GM12878 (cell line): ENCODE data around the gene CDKN1B. TPM values are rescaled to one million over a fixed set of nuclear protein-coding genes. Genes with fewer than 3 reads are reported as not detected.
A peak's percentile ranks its signal among the peaks of the same experiment; 100 is the strongest.

Experiments used
- BMI1 ChIP-seq: fragments of 450-650 bp; IDR thresholded peaks from 2 replicates; pipeline ENCODE4 v1.6.1; 2016; ENCODE audit warnings: mild to moderate bottlenecking, moderate library complexity, borderline replicate concordance
- CBX5 ChIP-seq: sonication (generic); IDR thresholded peaks from 2 replicates; pipeline ENCODE4 v1.6.1; 2016; ENCODE audit warnings: low read depth, moderate library complexity, mild to moderate bottlenecking, inconsistent platforms
- EED ChIP-seq: sonication (generic); IDR thresholded peaks from 2 replicates; pipeline ENCODE4 v1.6.1; 2016; ENCODE audit warnings: antibody characterized with exemption, low read depth
- FOS ChIP-seq: IDR thresholded peaks from 3 replicates; pipeline ENCODE4 v1.6.1; 2011; ENCODE audit warnings: borderline replicate concordance; ENCODE audit not compliant: insufficient read length; ENCODE audit errors: extremely low read depth
- HDAC2 ChIP-seq: fragments of 200-600 bp; sonication (generic); IDR thresholded peaks from 2 replicates; pipeline ENCODE4 v1.6.1; 2017
- JUNB ChIP-seq: IDR thresholded peaks from 2 replicates; pipeline ENCODE4 v1.6.1; 2016; ENCODE audit warnings: antibody characterized with exemption, mild to moderate bottlenecking
- JUND ChIP-seq: IDR thresholded peaks from 2 replicates; pipeline ENCODE4 v1.6.1; 2012; ENCODE audit warnings: low read depth, mild to moderate bottlenecking, low read length, improper control_type of control experiment, moderate library complexity
- KDM1A ChIP-seq: fragments of 200-600 bp; sonication (generic); IDR thresholded peaks from 2 replicates; pipeline ENCODE4 v1.6.1; 2016; ENCODE audit warnings: borderline replicate concordance
- MXI1 ChIP-seq: fragments of 150-350 bp; IDR thresholded peaks from 2 replicates; pipeline ENCODE4 v1.6.1; 2011; ENCODE audit warnings: low read depth, mild to moderate bottlenecking, inconsistent platforms, low read length, improper control_type of control experiment
- NFYA ChIP-seq: IDR thresholded peaks from 2 replicates; pipeline ENCODE4 v1.6.1; 2011; ENCODE audit warnings: low read depth, mild to moderate bottlenecking, low read length, improper control_type of control experiment, borderline replicate concordance
- NFYB ChIP-seq: IDR thresholded peaks from 2 replicates; pipeline ENCODE4 v1.6.1; 2011; ENCODE audit warnings: low read depth, mild to moderate bottlenecking, low read length, improper control_type of control experiment, moderate library complexity; ENCODE audit not compliant: insufficient read depth
- NR2C1 ChIP-seq: fragments of 450-650 bp; IDR thresholded peaks from 2 replicates; pipeline ENCODE4 v1.6.1; 2017; ENCODE audit warnings: antibody characterized with exemption, mild to moderate bottlenecking, moderate library complexity
- NRF1 ChIP-seq: conservative IDR thresholded peaks from 2 replicates; pipeline ENCODE4 v1.6.1; 2011; ENCODE audit warnings: mild to moderate bottlenecking, low read depth, low read length, improper control_type of control experiment
- POLR2AphosphoS5 ChIP-seq: IDR thresholded peaks from 2 replicates; pipeline ENCODE4 v1.6.1; 2011; ENCODE audit warnings: mild to moderate bottlenecking, low read length, inconsistent platforms
- RCOR1 ChIP-seq: conservative IDR thresholded peaks from 2 replicates; pipeline ENCODE4 v1.6.1; 2012; ENCODE audit warnings: low read depth, low read length, improper control_type of control experiment
- RUNX3 ChIP-seq: IDR thresholded peaks from 2 replicates; pipeline ENCODE4 v1.6.1; 2012; ENCODE audit warnings: low read length, inconsistent platforms
- SREBF2 ChIP-seq: IDR thresholded peaks from 2 replicates; pipeline ENCODE4 v1.6.1; 2012; ENCODE audit warnings: mild to moderate bottlenecking, low read length
- SUPT20H ChIP-seq: IDR thresholded peaks from 2 replicates; pipeline ENCODE4 v1.6.1; 2011; ENCODE audit warnings: low read depth, mild to moderate bottlenecking, low read length, moderate library complexity, borderline replicate concordance; ENCODE audit not compliant: control insufficient read depth
- TCF3 ChIP-seq: IDR thresholded peaks from 2 replicates; pipeline ENCODE4 v1.6.1; 2012; ENCODE audit warnings: low read depth, mild to moderate bottlenecking, low read length, borderline replicate concordance; ENCODE audit not compliant: insufficient read depth
- ZNF207 ChIP-seq: fragments of 450-650 bp; IDR thresholded peaks from 2 replicates; pipeline ENCODE4 v1.6.1; 2014; ENCODE audit warnings: antibody characterized with exemption, mild to moderate bottlenecking, borderline replicate concordance
- polyA plus RNA-seq, 11 experiments: library from polyadenylated mRNA; depleted of rRNA in 4 of 11; unstranded in 6 of 11; stranded (reverse) in 5 of 11; fragments of >200 nt; fragmentation: Nextera tagmentation in 4 of 11; fragmentation: Illumina TruSeq in 1 of 11; extraction: Ambion mirVana in 4 of 11; extraction: Trizol in 1 of 11; gene quantifications; 1 replicate in 1 of 11; 2 replicates in 10 of 11; pipeline versions ENCODE4 v1.2.1 to v1.2.3, GENCODE V29; 2011 to 2016; ENCODE audit warnings: inconsistent platforms in 2 of 11, missing spikeins in 2 of 11, low read depth in 1 of 11
- total RNA-seq, 4 experiments: library from RNA; depleted of rRNA in 3 of 4; stranded (reverse); fragments of >200 nt in 3 of 4; fragmentation: Illumina TruSeq in 1 of 4; extraction: Trizol in 1 of 4; gene quantifications; 2 replicates each; pipeline versions ENCODE4 v1.2.1 to v1.2.3, GENCODE V29; 2013 to 2021
- TF ChIP-seq, protein P1 (sequence below), 3 experiments: IDR thresholded peaks in 2 of 3; conservative IDR thresholded peaks in 1 of 3; 2 replicates each; pipeline ENCODE4 v1.5.1; 2011; ENCODE audit warnings: low read depth in 3 of 3, low read length in 3 of 3, mild to moderate bottlenecking in 3 of 3, control low read depth in 2 of 3, moderate library complexity in 2 of 3, inconsistent platforms in 1 of 3, mixed read lengths in 1 of 3; ENCODE audit not compliant: control insufficient read depth in 2 of 3, insufficient read depth in 1 of 3; ENCODE audit errors: extremely low read depth in 1 of 3
- TF ChIP-seq, protein P2 (sequence below): fragments of 450-650 bp; IDR thresholded peaks from 2 replicates; pipeline ENCODE4 v1.6.1; 2017; ENCODE audit warnings: antibody characterized with exemption, mild to moderate bottlenecking, moderate library complexity
- TF ChIP-seq, protein P3 (sequence below): IDR thresholded peaks from 2 replicates; pipeline ENCODE4 v1.6.1; 2012; ENCODE audit warnings: mild to moderate bottlenecking, low read depth, low read length

The CDKN1B gene
- total and polyA plus RNA-seq, 10 of the 15 experiments (the other 5 are each of a cell fraction or from before 2014, with no cell fraction given), result 4.2 to 39.1 (median 23.1) TPM

DNA sequence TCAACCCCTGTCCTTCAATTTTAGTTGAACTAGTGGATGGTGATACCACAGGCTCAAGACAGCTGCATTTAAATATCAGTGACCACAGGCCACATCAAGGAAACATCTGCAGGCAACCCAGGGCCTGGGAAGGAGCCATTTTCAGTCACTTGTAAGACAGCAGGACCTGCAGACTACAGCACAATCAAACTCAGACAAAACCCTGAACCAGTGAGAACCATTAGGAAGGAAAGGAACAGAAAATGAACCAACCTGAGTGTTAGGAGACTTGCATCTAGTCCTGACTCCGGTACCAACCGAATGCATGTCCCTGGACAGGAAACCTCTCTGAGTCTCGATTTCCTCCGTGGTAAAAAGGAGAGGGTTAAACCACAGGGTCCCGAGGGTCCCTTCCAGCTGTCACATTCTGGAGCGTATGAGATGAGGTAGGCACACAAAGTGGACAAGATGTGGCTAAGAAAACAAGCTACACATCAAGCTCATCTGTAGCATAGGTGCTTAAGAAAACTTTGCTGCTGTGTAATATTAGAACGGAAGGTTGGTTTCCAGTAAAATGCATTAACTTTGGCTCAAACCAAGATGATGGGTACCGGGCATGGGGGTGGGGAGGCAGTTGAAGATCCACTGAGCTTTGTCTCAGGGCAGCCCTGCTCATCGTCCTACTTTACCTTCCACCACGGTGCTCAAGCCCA is 1.6 kb upstream of the CDKN1B start (continued):
- TF ChIP-seq CBX5 (no peak), NRF1 (no peak), KDM1A (no peak), EED (peak; percentile 15; the same call in 1 of the 2 replicates), NFYA (no peak), JUNB (peak; percentile 41; the same call in 1 of the 2 replicates), NR2C1 (no peak), RUNX3 (peak; percentile 95), POLR2AphosphoS5 (peak; percentile 74; the same call in 1 of the 2 replicates), HDAC2 (no peak), RCOR1 (no peak), BMI1 (no peak), SUPT20H (no peak), MXI1 (no peak; the same call in 1 of the 2 replicates), TCF3 (peak; percentile 81), JUND (no peak), ZNF207 (no peak), FOS (no peak), NFYB (no peak), SREBF2 (no peak)
- TF ChIP-seq, protein P1, sequence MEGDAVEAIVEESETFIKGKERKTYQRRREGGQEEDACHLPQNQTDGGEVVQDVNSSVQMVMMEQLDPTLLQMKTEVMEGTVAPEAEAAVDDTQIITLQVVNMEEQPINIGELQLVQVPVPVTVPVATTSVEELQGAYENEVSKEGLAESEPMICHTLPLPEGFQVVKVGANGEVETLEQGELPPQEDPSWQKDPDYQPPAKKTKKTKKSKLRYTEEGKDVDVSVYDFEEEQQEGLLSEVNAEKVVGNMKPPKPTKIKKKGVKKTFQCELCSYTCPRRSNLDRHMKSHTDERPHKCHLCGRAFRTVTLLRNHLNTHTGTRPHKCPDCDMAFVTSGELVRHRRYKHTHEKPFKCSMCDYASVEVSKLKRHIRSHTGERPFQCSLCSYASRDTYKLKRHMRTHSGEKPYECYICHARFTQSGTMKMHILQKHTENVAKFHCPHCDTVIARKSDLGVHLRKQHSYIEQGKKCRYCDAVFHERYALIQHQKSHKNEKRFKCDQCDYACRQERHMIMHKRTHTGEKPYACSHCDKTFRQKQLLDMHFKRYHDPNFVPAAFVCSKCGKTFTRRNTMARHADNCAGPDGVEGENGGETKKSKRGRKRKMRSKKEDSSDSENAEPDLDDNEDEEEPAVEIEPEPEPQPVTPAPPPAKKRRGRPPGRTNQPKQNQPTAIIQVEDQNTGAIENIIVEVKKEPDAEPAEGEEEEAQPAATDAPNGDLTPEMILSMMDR (IDR thresholded peaks at IDR 0.05 in 2 of 3, conservative IDR thresholded peaks at IDR 0.05 in 1 of 3; ENCODE audit: control insufficient read depth in 2 of 3, extremely low read depth in 1 of 3, insufficient read depth in 1 of 3, low read depth in 3 of 3, low read length in 3 of 3), result no peak
- TF ChIP-seq, protein P2, sequence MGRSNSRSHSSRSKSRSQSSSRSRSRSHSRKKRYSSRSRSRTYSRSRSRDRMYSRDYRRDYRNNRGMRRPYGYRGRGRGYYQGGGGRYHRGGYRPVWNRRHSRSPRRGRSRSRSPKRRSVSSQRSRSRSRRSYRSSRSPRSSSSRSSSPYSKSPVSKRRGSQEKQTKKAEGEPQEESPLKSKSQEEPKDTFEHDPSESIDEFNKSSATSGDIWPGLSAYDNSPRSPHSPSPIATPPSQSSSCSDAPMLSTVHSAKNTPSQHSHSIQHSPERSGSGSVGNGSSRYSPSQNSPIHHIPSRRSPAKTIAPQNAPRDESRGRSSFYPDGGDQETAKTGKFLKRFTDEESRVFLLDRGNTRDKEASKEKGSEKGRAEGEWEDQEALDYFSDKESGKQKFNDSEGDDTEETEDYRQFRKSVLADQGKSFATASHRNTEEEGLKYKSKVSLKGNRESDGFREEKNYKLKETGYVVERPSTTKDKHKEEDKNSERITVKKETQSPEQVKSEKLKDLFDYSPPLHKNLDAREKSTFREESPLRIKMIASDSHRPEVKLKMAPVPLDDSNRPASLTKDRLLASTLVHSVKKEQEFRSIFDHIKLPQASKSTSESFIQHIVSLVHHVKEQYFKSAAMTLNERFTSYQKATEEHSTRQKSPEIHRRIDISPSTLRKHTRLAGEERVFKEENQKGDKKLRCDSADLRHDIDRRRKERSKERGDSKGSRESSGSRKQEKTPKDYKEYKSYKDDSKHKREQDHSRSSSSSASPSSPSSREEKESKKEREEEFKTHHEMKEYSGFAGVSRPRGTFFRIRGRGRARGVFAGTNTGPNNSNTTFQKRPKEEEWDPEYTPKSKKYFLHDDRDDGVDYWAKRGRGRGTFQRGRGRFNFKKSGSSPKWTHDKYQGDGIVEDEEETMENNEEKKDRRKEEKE, result no peak
- TF ChIP-seq, protein P3, sequence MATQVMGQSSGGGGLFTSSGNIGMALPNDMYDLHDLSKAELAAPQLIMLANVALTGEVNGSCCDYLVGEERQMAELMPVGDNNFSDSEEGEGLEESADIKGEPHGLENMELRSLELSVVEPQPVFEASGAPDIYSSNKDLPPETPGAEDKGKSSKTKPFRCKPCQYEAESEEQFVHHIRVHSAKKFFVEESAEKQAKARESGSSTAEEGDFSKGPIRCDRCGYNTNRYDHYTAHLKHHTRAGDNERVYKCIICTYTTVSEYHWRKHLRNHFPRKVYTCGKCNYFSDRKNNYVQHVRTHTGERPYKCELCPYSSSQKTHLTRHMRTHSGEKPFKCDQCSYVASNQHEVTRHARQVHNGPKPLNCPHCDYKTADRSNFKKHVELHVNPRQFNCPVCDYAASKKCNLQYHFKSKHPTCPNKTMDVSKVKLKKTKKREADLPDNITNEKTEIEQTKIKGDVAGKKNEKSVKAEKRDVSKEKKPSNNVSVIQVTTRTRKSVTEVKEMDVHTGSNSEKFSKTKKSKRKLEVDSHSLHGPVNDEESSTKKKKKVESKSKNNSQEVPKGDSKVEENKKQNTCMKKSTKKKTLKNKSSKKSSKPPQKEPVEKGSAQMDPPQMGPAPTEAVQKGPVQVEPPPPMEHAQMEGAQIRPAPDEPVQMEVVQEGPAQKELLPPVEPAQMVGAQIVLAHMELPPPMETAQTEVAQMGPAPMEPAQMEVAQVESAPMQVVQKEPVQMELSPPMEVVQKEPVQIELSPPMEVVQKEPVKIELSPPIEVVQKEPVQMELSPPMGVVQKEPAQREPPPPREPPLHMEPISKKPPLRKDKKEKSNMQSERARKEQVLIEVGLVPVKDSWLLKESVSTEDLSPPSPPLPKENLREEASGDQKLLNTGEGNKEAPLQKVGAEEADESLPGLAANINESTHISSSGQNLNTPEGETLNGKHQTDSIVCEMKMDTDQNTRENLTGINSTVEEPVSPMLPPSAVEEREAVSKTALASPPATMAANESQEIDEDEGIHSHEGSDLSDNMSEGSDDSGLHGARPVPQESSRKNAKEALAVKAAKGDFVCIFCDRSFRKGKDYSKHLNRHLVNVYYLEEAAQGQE, result no peak
